Articular chondrocyte of knee joint (primary cell): ENCODE data around the gene ACOX2. TPM values are rescaled to one million over a fixed set of nuclear protein-coding genes. Genes with fewer than 3 reads are reported as not detected.

Source experiments
- total RNA-seq: library from RNA; depleted of rRNA; stranded (reverse); fragments of >200 nt; gene quantifications from 2 replicates; pipeline ENCODE4 v1.2.3, GENCODE V29; 2012

The ACOX2 gene
- 3.2 and 14.2 TPM in 2 replicates for total RNA-seq

DNA sequence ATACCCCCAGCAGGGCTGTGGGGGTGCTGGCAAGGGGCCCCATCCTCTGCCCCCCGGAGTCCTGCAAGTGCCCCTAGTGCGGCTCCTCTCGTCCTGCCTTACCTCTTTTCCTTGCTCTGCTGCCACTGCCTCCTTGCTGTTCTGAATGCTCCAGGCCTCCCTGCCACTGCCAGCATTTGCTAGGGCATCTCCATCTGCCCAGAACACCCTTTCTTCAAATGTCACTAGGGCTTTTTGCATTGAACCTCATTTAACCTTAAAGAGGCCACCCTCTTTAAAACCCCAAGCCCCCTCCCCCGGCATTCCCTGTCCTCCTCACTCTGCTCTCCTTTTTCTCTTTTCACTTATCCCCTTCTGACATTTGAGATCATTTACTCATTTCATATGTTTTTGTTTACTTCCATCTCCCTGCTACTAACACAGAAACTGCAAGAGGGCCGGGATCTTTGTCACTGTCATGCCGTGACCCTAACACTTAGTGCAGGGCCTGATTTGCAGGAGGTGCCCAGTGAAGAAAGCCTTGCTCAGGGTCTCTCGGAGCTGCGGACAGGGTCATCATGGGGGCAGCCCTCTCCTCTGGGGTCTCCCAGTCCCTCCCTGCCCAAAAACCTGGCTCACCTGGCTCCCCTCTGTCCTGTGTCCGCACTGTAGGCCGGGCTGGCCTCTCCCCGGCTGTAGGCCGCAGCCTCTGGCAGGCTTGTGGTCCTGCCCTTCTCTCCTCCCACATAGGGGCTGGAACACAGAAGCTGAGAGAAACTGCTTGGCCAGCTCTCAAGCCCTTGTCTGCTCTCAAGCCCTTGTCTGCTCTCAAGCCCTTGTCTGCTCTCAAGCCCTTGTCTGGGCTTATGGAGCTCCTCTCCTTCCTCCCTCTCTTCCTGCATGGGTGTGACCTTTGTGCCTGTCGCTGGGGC, at the start of gene ACOX2:
ACOX2 (minus strand) TSS at position 690 of the 911 bp plus-strand sequence. CDS start 2,084 bp downstream, outside the sequence.

DNA sequence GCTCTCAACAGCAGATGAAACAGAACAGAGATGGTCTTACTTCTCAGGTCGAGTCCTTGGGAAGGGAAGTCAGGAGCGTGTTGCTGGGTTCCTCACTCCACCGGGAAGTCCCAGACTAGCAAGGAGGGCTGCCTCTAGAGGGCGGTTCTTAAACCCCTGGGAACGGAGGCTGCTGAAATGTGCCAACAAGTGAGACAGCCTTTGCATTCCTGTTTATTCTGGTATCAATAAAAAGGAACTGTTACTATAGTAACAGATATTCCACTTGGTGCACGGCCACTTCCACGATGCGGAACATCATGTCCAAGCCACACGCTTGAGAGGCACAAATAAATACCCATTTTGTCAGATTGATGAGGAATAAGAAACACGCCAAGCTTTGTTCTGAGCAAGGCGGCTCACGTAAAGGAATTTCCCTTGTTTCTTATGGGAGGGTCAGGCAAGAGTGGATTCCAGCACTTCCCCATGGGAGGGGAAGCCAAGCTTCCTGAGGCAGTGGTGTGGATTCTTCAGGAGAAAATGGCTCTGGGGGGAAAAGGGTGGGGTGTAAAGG, 40.4 kb upstream of the ACOX2 start, which contains the start of gene FAM107A:
FAM107A (minus strand) TSS at position 123 of the 553 bp plus-strand sequence. CDS start 7,531 bp downstream, outside the sequence.

DNA sequence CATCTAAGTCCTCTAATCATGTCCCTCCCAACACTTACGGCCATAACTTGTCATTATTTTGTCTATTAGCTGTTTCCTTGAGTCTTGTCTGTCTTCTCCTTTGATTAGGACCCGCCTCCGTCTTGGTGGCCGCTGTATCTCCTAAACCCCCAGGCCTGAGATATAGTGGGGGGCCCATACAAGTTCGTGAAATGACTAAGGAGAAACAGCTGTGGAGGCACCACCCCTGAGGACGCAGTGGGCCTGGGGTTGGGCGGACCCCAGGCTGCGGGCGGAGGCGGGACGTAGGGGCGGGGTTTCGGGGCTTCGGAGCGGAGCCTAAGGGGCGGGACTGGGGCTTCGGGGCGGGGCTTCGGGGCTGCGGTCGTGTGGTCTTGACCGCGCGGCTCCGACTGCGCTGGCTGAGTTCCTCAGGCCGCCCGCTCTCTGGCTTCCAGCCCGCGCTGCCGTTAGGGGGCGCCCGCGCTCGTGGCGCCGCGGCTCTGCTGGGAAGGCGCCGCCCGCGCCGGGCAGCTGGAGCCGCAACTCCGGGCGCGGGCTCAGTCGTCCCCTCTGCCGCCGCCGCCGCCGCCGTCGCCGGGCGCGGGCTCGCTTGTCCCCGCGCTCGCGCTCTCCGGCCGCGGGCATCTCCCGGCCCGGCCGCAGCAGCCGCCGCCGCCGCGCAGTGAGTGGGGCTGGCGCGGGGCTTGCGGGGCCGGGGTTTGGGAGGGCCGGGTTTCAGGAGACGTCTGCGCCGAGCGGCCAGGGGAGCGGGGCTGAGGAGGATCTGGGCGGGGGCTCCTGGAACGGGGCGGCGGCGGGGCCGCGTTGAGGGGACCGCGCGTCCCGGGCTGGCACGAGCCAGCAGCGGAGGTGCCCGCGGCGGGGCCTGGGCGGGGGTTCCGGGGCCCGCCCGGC, 45.2 kb downstream of the ACOX2 start, which contains the start of gene KCTD6:
KCTD6 (plus strand) TSS at position 591 of the 897 bp plus-strand sequence. CDS start 6,660 bp downstream, outside the sequence.

Other genes with a start within 250 kb of the ACOX2 start
- 12.8 and 14.4 TPM in 2 replicates for gene RPP14, start 230.9 kb downstream of the ACOX2 start, total RNA-seq
- gene HTD2, start 230.7 kb downstream of the ACOX2 start, total RNA-seq, result 9.9 and 14.3 TPM in 2 replicates
- gene PXK, start 204.3 kb downstream of the ACOX2 start, total RNA-seq, result 67.8 and 69.4 TPM in 2 replicates
- 64.7 and 89.8 TPM in 2 replicates for gene PDHB, start 103.4 kb downstream of the ACOX2 start, total RNA-seq
- 10.3 and 10.5 TPM in 2 replicates for gene KCTD6, start 45.1 kb downstream of the ACOX2 start, total RNA-seq
- 0.11 and 0.13 TPM in 2 replicates for gene FAM107A, start 40.2 kb upstream of the ACOX2 start, total RNA-seq
- not detected in 2 replicates for gene FAM3D, start 129.6 kb upstream of the ACOX2 start, total RNA-seq